Epithelial cell of proximal tubule (primary cell): ENCODE results near the gene CAPNS1. TPM values are rescaled to one million over a fixed set of nuclear protein-coding genes. Genes with fewer than 3 reads are reported as not detected.

ENCODE experiments used
- DNase-seq: peaks from one replicate; pipeline ENCODE4 v3.0.0-alpha.2; 2011; ENCODE audit warnings: low read depth
- H3K4me3 ChIP-seq: 2 replicates; pipeline ENCODE4 v1.5.1; 2011; ENCODE audit warnings: low read depth, mild to moderate bottlenecking, low read length
- CTCF ChIP-seq: conservative IDR thresholded peaks from 2 replicates; pipeline ENCODE4 v1.5.1; 2012; ENCODE audit warnings: low read depth, mild to moderate bottlenecking, low read length
- total RNA-seq: library from RNA; depleted of rRNA; stranded (reverse); fragments of >200 nt; gene quantifications from 2 replicates; pipeline ENCODE4 v1.2.3, GENCODE V29; 2015

Gene CAPNS1
- total RNA-seq, 1 donor from 2014 or later = 267 TPM

GRCh38 chr19:36198119-36198518, 58.3 kb downstream of the CAPNS1 start:
- no peak overlapping the region for H3K4me3 ChIP-seq
- TF ChIP-seq CTCF = no peak
- no peak for DNase-seq

Other genes with a start within 250 kb of the CAPNS1 start
- 3.9 and 10.7 TPM in 2 replicates for gene NFKBID, start 239.5 kb upstream of the CAPNS1 start, total RNA-seq
- gene HCST, start 237.5 kb upstream of the CAPNS1 start, total RNA-seq = not detected in 2 replicates
- not detected in 2 replicates for gene TYROBP, start 231.8 kb upstream of the CAPNS1 start, total RNA-seq
- 6.2 and 12.7 TPM in 2 replicates for gene LRFN3, start 203.7 kb upstream of the CAPNS1 start, total RNA-seq
- 23.2 and 34.5 TPM in 2 replicates for gene SDHAF1, start 144.9 kb upstream of the CAPNS1 start, total RNA-seq
- gene SYNE4, start 131.3 kb upstream of the CAPNS1 start, total RNA-seq = 4.4 and 5.3 TPM in 2 replicates
- 24.3 and 39.7 TPM in 2 replicates for gene ALKBH6, start 125.9 kb upstream of the CAPNS1 start, total RNA-seq
- gene CLIP3, start 107.2 kb upstream of the CAPNS1 start, total RNA-seq = 0.51 and 4.3 TPM in 2 replicates
- gene THAP8, start 85.8 kb upstream of the CAPNS1 start, total RNA-seq = 3.3 and 7.0 TPM in 2 replicates
- gene WDR62, start 85.2 kb upstream of the CAPNS1 start, total RNA-seq = 12.7 and 20.7 TPM in 2 replicates
- gene OVOL3, start 28.9 kb upstream of the CAPNS1 start, total RNA-seq = not detected in 2 replicates
- 88.5 and 122 TPM in 2 replicates for gene POLR2I, start 25.2 kb upstream of the CAPNS1 start, total RNA-seq
- gene TBCB, start 24.6 kb upstream of the CAPNS1 start, total RNA-seq = 280 and 410 TPM in 2 replicates
- gene COX7A1, start 12.4 kb downstream of the CAPNS1 start, total RNA-seq = 1.7 TPM in 1 of 2 replicates, not detected in the other
- 0.98 and 2.0 TPM in 2 replicates for gene ZNF565, start 74.6 kb downstream of the CAPNS1 start, total RNA-seq
- gene ZNF146, start 75.0 kb downstream of the CAPNS1 start, total RNA-seq = 69.5 and 103 TPM in 2 replicates
- 1.0 and 3.0 TPM in 2 replicates for gene ZFP14, start 239.1 kb downstream of the CAPNS1 start, total RNA-seq